SU-DHL-6 (cell line): ENCODE results near the gene CDKAL1.
"Not testable (repeated sequence)": the region's sequence is repeated elsewhere in the genome, so short reads cannot be mapped to it uniquely, and the experiment has no call there.

Experiments
- EZH2phosphoT487 ChIP-seq: fragments of 200-600 bp; sonication (generic), shearing (Covaris generic); conservative IDR thresholded peaks from 2 replicates; pipeline ENCODE4 v1.6.1; 2018; ENCODE audit warnings: mild to moderate bottlenecking, antibody characterized with exemption, low read length, moderate library complexity, mixed read lengths
- TF ChIP-seq, protein P1 (sequence below): fragments of 200-600 bp; sonication (generic); IDR thresholded peaks from one replicate; pipeline ENCODE4 v1.5.1; 2017; ENCODE audit warnings: antibody characterized with exemption, mild to moderate bottlenecking, low read length, moderate library complexity; ENCODE audit not compliant: insufficient read depth, poor library complexity, severe bottlenecking

DNA sequence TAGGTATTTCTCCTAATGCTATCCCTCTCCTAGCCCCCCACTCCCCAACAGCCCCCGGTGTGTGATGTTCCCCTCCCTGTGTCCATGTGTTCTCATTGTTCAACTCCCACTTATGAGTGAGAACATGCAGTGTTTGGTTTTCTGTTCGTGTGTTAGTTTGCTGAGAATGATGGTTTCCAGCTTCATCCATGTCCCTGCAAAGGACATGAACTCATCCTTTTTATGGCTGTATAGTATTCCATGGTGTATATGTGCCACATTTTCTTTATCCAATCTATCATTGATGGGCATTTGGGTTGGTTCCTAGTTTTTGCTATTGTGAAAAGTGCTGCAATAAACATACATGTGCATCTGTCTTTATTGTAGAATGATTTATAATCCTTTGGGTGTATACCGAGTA lies 56.2 kb downstream of the CDKAL1 start:
- TF ChIP-seq, protein P1, sequence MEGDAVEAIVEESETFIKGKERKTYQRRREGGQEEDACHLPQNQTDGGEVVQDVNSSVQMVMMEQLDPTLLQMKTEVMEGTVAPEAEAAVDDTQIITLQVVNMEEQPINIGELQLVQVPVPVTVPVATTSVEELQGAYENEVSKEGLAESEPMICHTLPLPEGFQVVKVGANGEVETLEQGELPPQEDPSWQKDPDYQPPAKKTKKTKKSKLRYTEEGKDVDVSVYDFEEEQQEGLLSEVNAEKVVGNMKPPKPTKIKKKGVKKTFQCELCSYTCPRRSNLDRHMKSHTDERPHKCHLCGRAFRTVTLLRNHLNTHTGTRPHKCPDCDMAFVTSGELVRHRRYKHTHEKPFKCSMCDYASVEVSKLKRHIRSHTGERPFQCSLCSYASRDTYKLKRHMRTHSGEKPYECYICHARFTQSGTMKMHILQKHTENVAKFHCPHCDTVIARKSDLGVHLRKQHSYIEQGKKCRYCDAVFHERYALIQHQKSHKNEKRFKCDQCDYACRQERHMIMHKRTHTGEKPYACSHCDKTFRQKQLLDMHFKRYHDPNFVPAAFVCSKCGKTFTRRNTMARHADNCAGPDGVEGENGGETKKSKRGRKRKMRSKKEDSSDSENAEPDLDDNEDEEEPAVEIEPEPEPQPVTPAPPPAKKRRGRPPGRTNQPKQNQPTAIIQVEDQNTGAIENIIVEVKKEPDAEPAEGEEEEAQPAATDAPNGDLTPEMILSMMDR = not testable (repeated sequence)
- TF ChIP-seq EZH2phosphoT487 = not testable (repeated sequence)
